ENCODE results near the gene RPP21. TPM values are rescaled to one million over a fixed set of nuclear protein-coding genes. Genes with fewer than 3 reads are reported as not detected.

The RPP21 gene
- total RNA-seq, 1 donor from 2014 or later = 38.0 TPM

GRCh38 chr6:30311101-30311500 lies 33.9 kb upstream of the RPP21 start:
- Histone ChIP-seq H3K79me2 (ENCODE audit: low read depth) (peaks cover 99% of the 10 kb centered on the region), H3K4me2 (no peak overlapping the region)
- peaks cover 57% of the 10 kb centered on the region for H3K36me3 Mint-ChIP-seq

GRCh38 chr6:30311671-30312070 lies 33.3 kb upstream of the RPP21 start:
- Histone ChIP-seq H3K27me3 (no peaks in the 10 kb centered on the region), H3K9ac (no peak overlapping the region), H3K4me2 (no peak overlapping the region), H2AFZ (replicated peaks) (no peak overlapping the region), H4K20me1 (ENCODE audit: low read depth) (peaks cover 77% of the 10 kb centered on the region), H3F3A (ENCODE audit: low read depth) (no peaks in the 10 kb centered on the region), H3K27ac (no peak overlapping the region), H3K4me3 (no peak overlapping the region), H3K79me2 (ENCODE audit: low read depth) (peaks cover 100% of the 10 kb centered on the region), H3K36me3 (no peaks in the 10 kb centered on the region), H3K4me1 (no peaks in the 10 kb centered on the region), H3K9me3 (ENCODE audit: low read depth) (no peaks in the 10 kb centered on the region)
- DNase-seq (ENCODE audit: low spot score) = no peak
- no peak for TF ChIP-seq CTCF (IDR thresholded peaks at IDR 0.05)
- TF ChIP-seq EZH2 (IDR thresholded peaks at IDR 0.05) = no peak
- no peak for TF ChIP-seq EZH2phosphoT487 (IDR thresholded peaks at IDR 0.05)
- H3K27me3 Mint-ChIP-seq (ENCODE audit: insufficient read depth, low read depth) = peaks cover 2% of the 10 kb centered on the region
- H3K9me3 Mint-ChIP-seq = peaks cover 7% of the 10 kb centered on the region
- H3K4me3 Mint-ChIP-seq = no peak overlapping the region
- H3K27ac Mint-ChIP-seq = no peak overlapping the region
- H3K4me1 Mint-ChIP-seq = no peaks in the 10 kb centered on the region
- peaks cover 56% of the 10 kb centered on the region for H3K36me3 Mint-ChIP-seq

More at GRCh38 chr6:30311101-30311500, 33.9 kb upstream of the RPP21 start:
- peaks cover 7% of the 10 kb centered on the region for H3K9me3 Mint-ChIP-seq
- H3K4me3 Mint-ChIP-seq = no peak overlapping the region
- H3K27me3 Mint-ChIP-seq (ENCODE audit: insufficient read depth, low read depth) = peaks cover 3% of the 10 kb centered on the region
- Histone ChIP-seq H3K4me3 (no peak overlapping the region), H2AFZ (replicated peaks) (no peak overlapping the region), H3K4me1 (no peaks in the 10 kb centered on the region), H4K20me1 (ENCODE audit: low read depth) (peaks cover 72% of the 10 kb centered on the region), H3K9ac (no peak overlapping the region), H3K27ac (no peak overlapping the region), H3K27me3 (no peaks in the 10 kb centered on the region), H3F3A (ENCODE audit: low read depth) (no peaks in the 10 kb centered on the region), H3K36me3 (no peaks in the 10 kb centered on the region), H3K9me3 (ENCODE audit: low read depth) (no peaks in the 10 kb centered on the region)
- DNase-seq (ENCODE audit: low spot score) = peak; percentile 32
- no peak overlapping the region for H3K27ac Mint-ChIP-seq
- TF ChIP-seq EZH2 (IDR thresholded peaks at IDR 0.05) (no peak), EZH2phosphoT487 (IDR thresholded peaks at IDR 0.05) (no peak), CTCF (IDR thresholded peaks at IDR 0.05) (no peak)
- no peaks in the 10 kb centered on the region for H3K4me1 Mint-ChIP-seq

- DNase-seq (ENCODE audit: low spot score) = no peak
- Mint-ChIP-seq H3K27ac (no peak overlapping the region), H3K4me3 (no peak overlapping the region), H3K9me3 (peaks cover 7% of the 10 kb centered on the region), H3K27me3 (ENCODE audit: insufficient read depth, low read depth) (peaks cover 2% of the 10 kb centered on the region), H3K36me3 (peaks cover 50% of the 10 kb centered on the region), H3K4me1 (no peaks in the 10 kb centered on the region)
- H3K36me3 ChIP-seq = no peaks in the 10 kb centered on the region
- no peaks in the 10 kb centered on the region for H3F3A ChIP-seq (ENCODE audit: low read depth)
- H3K27ac ChIP-seq = no peak overlapping the region
- H3K4me2 ChIP-seq = no peak overlapping the region
- no peaks in the 10 kb centered on the region for H3K9me3 ChIP-seq (ENCODE audit: low read depth)
- TF ChIP-seq CTCF (IDR thresholded peaks at IDR 0.05) = no peak
- no peak for TF ChIP-seq EZH2 (IDR thresholded peaks at IDR 0.05)
- no peak for TF ChIP-seq EZH2phosphoT487 (IDR thresholded peaks at IDR 0.05)
- H3K9ac ChIP-seq = no peak overlapping the region
- H3K4me3 ChIP-seq = no peak overlapping the region
- peaks cover 83% of the 10 kb centered on the region for H4K20me1 ChIP-seq (ENCODE audit: low read depth)
- no peaks in the 10 kb centered on the region for H3K27me3 ChIP-seq
- H3K79me2 ChIP-seq (ENCODE audit: low read depth) = peaks cover 100% of the 10 kb centered on the region
- no peak overlapping the region for H2AFZ ChIP-seq (replicated peaks)
- H3K4me1 ChIP-seq = no peaks in the 10 kb centered on the region
Observed at GRCh38 chr6:30312266-30312665, 32.7 kb upstream of the RPP21 start.
